ENCODE measurements around the gene XIRP1. TPM values are rescaled to one million over a fixed set of nuclear protein-coding genes. Genes with fewer than 3 reads are reported as not detected.

The XIRP1 gene
- total RNA-seq, 1 donor from 2014 or later: not detected

Other genes with a start within 250 kb of the XIRP1 start
- under 0.01 TPM in 2 replicates for gene SCN11A, start 140.7 kb downstream of the XIRP1 start, total RNA-seq
- 25.5 and 29.2 TPM in 2 replicates for gene WDR48, start 140.6 kb downstream of the XIRP1 start, total RNA-seq
- 22.4 and 31.3 TPM in 2 replicates for gene GORASP1, start 85.0 kb downstream of the XIRP1 start, total RNA-seq
- gene TTC21A, start 84.9 kb downstream of the XIRP1 start, total RNA-seq: 1.3 and 1.6 TPM in 2 replicates
- gene CSRNP1, start 39.0 kb downstream of the XIRP1 start, total RNA-seq: 7.6 and 10.5 TPM in 2 replicates
- gene CX3CR1, start 87.4 kb upstream of the XIRP1 start, total RNA-seq: not detected in 2 replicates
- gene CCR8, start 137.1 kb upstream of the XIRP1 start, total RNA-seq: not detected in 2 replicates
- 13.7 and 16.1 TPM in 2 replicates for gene SLC25A38, start 190.8 kb upstream of the XIRP1 start, total RNA-seq
- 1,101 and 1,430 TPM in 2 replicates for gene RPSA, start 214.1 kb upstream of the XIRP1 start, total RNA-seq

Data from lung microvascular endothelial cell (primary cell).